H1 (cell line): ENCODE data around the gene FRMD6. TPM values are rescaled to one million over a fixed set of nuclear protein-coding genes. Genes with fewer than 3 reads are reported as not detected.

ENCODE experiments used
- CTCF ChIA-PET: fragments of 300-600 bp; sonication (Branson Sonifier 250); formaldehyde crosslinking; loops from one replicate; lab custom pipeline; 2021; ENCODE audit not compliant: partially characterized antibody; lab: Charles Lee
- POLR2A ChIA-PET: fragments of 300-600 bp; sonication (Branson Sonifier 250); formaldehyde crosslinking; loops from one replicate; lab custom pipeline; 2021; ENCODE audit warnings: inconsistent platforms; ENCODE audit not compliant: partially characterized antibody; lab: Charles Lee
- DNase-seq, 2 experiments: peaks; one replicate each; pipeline versions ENCODE4 v3.0.0 to v3.0.0-alpha.2; 2010 to 2022; ENCODE audit warnings: low spot score in 2 of 2, low read depth in 1 of 2, mixed read lengths in 1 of 2
- FAIRE-seq: peaks from 2 replicates; lab custom pipeline; 2011; peaks lifted over from hg19 to GRCh38; lab: Jason Lieb, UNC
- H2AFZ ChIP-seq: 2 replicates; pipeline ENCODE4 v1.8.1; 2012; ENCODE audit warnings: low read length, inconsistent platforms
- H2AK5ac ChIP-seq: 2 replicates; pipeline ENCODE4 v1.6.1; 2013; ENCODE audit warnings: low read depth, low read length
- H2BK120ac ChIP-seq: replicated peaks from 2 replicates; pipeline ENCODE3; 2013; ENCODE audit warnings: low read depth, low read length, inconsistent platforms
- H2BK12ac ChIP-seq: 2 replicates; pipeline ENCODE4 v1.6.1; 2013; ENCODE audit warnings: low read depth, low read length
- H2BK15ac ChIP-seq: 2 replicates; pipeline ENCODE4 v1.6.1; 2013; ENCODE audit warnings: low read length
- H2BK20ac ChIP-seq: 2 replicates; pipeline ENCODE4 v1.6.1; 2013; ENCODE audit warnings: low read length
- H2BK5ac ChIP-seq: 2 replicates; pipeline ENCODE4 v1.6.1; 2013; ENCODE audit warnings: low read depth, low read length
- H3K14ac ChIP-seq: 2 replicates; pipeline ENCODE4 v1.6.1; 2013; ENCODE audit warnings: inconsistent platforms; ENCODE audit not compliant: insufficient read length
- H3K18ac ChIP-seq: 2 replicates; pipeline ENCODE4 v1.6.1; 2013; ENCODE audit warnings: low read length; ENCODE audit errors: extremely low read depth
- H3K23ac ChIP-seq: 2 replicates; pipeline ENCODE4 v1.6.1; 2013; ENCODE audit warnings: inconsistent platforms; ENCODE audit not compliant: insufficient read length
- H3K23me2 ChIP-seq: 2 replicates; pipeline ENCODE4 v1.6.1; 2013; ENCODE audit warnings: low read depth, low read length
- H3K27ac ChIP-seq: 2 replicates; pipeline ENCODE4 v1.6.1; 2011; ENCODE audit warnings: low read depth, low read length, inconsistent platforms
- H3K27me3 ChIP-seq, 4 experiments: replicated peaks in 1 of 4; 1 replicate in 1 of 4; 2 replicates in 3 of 4; pipeline versions ENCODE4 v1.6.1 to v1.8.1; 2011 to 2013; ENCODE audit warnings: low read length in 3 of 4, mild to moderate bottlenecking in 3 of 4, inconsistent platforms in 2 of 4, mixed read lengths in 2 of 4, moderate library complexity in 1 of 4; ENCODE audit not compliant: control insufficient read depth in 3 of 4, insufficient read depth in 3 of 4; ENCODE audit errors: extremely low read depth in 1 of 4
- H3K36me3 ChIP-seq, 4 experiments: 2 replicates each; pipeline versions ENCODE4 v1.6.1 to v1.8.1; 2011 to 2013; ENCODE audit warnings: mild to moderate bottlenecking in 4 of 4, low read length in 3 of 4, moderate library complexity in 2 of 4, control low read depth in 1 of 4, inconsistent platforms in 1 of 4; ENCODE audit not compliant: insufficient read depth in 4 of 4, control insufficient read depth in 2 of 4
- H3K4ac ChIP-seq: replicated peaks from 2 replicates; pipeline ENCODE3; 2013; ENCODE audit warnings: low read length, low read depth, mixed read lengths, inconsistent platforms; ENCODE audit not compliant: insufficient read length
- H3K4me1 ChIP-seq, 4 experiments: replicated peaks in 1 of 4; 1 replicate in 1 of 4; 2 replicates in 3 of 4; pipeline versions ENCODE4 v1.6.1 to v1.8.1; 2011 to 2013; ENCODE audit warnings: low read length in 3 of 4, inconsistent platforms in 2 of 4, mixed read lengths in 1 of 4; ENCODE audit not compliant: insufficient read depth in 4 of 4, control insufficient read depth in 3 of 4
- H3K4me2 ChIP-seq, 2 experiments: 2 replicates each; pipeline versions ENCODE4 v1.6.1 to v1.8.1; 2011 to 2013; ENCODE audit warnings: low read depth in 2 of 2, low read length in 2 of 2, control low read depth in 1 of 2, inconsistent platforms in 1 of 2, mild to moderate bottlenecking in 1 of 2; ENCODE audit not compliant: insufficient read depth in 1 of 2
- H3K4me3 ChIP-seq, 4 experiments: fragments of 200-600, 300-600 bp in 1 of 4; sonication (generic), shearing (Covaris generic), sonication (Bioruptor Twin) in 1 of 4; 2 replicates each; pipeline versions ENCODE4 v1.5.1 to v1.8.1; 2011 to 2016; ENCODE audit warnings: low read length in 4 of 4, low read depth in 3 of 4, control low read depth in 2 of 4, inconsistent platforms in 2 of 4, mild to moderate bottlenecking in 2 of 4, mixed read lengths in 1 of 4, moderate library complexity in 1 of 4; ENCODE audit not compliant: insufficient read depth in 2 of 4; ENCODE audit errors: extremely low read depth in 1 of 4
- H3K56ac ChIP-seq: replicated peaks from 2 replicates; pipeline ENCODE3; 2013; ENCODE audit warnings: low read depth, mild to moderate bottlenecking, mixed read lengths, low read length, inconsistent platforms; ENCODE audit not compliant: insufficient read length
- H3K79me1 ChIP-seq: 2 replicates; pipeline ENCODE4 v1.6.1; 2013; ENCODE audit warnings: low read depth, low read length, control low read depth
- H3K79me2 ChIP-seq, 2 experiments: 2 replicates each; pipeline versions ENCODE4 v1.6.1 to v1.8.1; 2012 to 2013; ENCODE audit warnings: low read length in 2 of 2, mild to moderate bottlenecking in 2 of 2, inconsistent platforms in 1 of 2; ENCODE audit not compliant: insufficient read depth in 2 of 2, control insufficient read depth in 1 of 2
- H3K9ac ChIP-seq, 4 experiments: replicated peaks in 1 of 4; 1 replicate in 1 of 4; 2 replicates in 3 of 4; pipeline versions ENCODE4 v1.6.1 to v1.8.1; 2011 to 2013; ENCODE audit warnings: low read depth in 3 of 4, low read length in 3 of 4, control low read depth in 2 of 4, mild to moderate bottlenecking in 2 of 4, moderate library complexity in 2 of 4, inconsistent platforms in 1 of 4; ENCODE audit errors: extremely low read depth in 1 of 4
- H3K9me3 ChIP-seq, 2 experiments: 2 replicates each; pipeline versions ENCODE4 v1.6.1 to v1.8.1; 2012 to 2013; ENCODE audit warnings: mild to moderate bottlenecking in 2 of 2, moderate library complexity in 2 of 2, control low read depth in 1 of 2, inconsistent platforms in 1 of 2, low read depth in 1 of 2, low read length in 1 of 2, mixed read lengths in 1 of 2; ENCODE audit not compliant: insufficient read depth in 2 of 2
- H4K20me1 ChIP-seq, 2 experiments: replicated peaks in 1 of 2; 2 replicates each; pipeline versions ENCODE3 to v1.8.1; 2011 to 2013; ENCODE audit warnings: inconsistent platforms in 2 of 2, low read length in 2 of 2, mild to moderate bottlenecking in 1 of 2; ENCODE audit not compliant: insufficient read depth in 2 of 2, control insufficient read depth in 1 of 2
- H4K5ac ChIP-seq: 2 replicates; pipeline ENCODE4 v1.6.1; 2013; ENCODE audit warnings: low read length, low read depth, mixed read lengths, inconsistent platforms; ENCODE audit not compliant: insufficient read length
- H4K8ac ChIP-seq: 2 replicates; pipeline ENCODE4 v1.8.0; 2013; ENCODE audit warnings: mild to moderate bottlenecking, moderate library complexity, low read length, inconsistent platforms; ENCODE audit not compliant: insufficient read depth; ENCODE audit errors: extremely low read depth
- H4K91ac ChIP-seq: replicated peaks from 2 replicates; pipeline ENCODE3; 2013; ENCODE audit warnings: low read length, mixed read lengths, inconsistent platforms; ENCODE audit not compliant: insufficient read length
- RNF2 ChIP-seq: fragments of 200-900, 300-1000 bp; sonication (generic); IDR thresholded peaks from 2 replicates; pipeline ENCODE4 v1.7.1; 2016; ENCODE audit warnings: borderline replicate concordance, low read depth, mild to moderate bottlenecking, antibody characterized with exemption, low read length; ENCODE audit not compliant: poor library complexity, severe bottlenecking; ENCODE audit errors: missing control alignments
- polyA plus RNA-seq, 7 experiments: library from polyadenylated mRNA; depleted of rRNA in 3 of 7; stranded (reverse) in 5 of 7; unstranded in 2 of 7; fragments of >200 nt in 5 of 7; fragments of 200-250 nt in 2 of 7; gene quantifications; 1 replicate in 5 of 7; 2 replicates in 1 of 7; 4 replicates in 1 of 7; pipeline versions ENCODE4 v1.2.1 to v1.2.3, GENCODE V29; 2011 to 2013; ENCODE audit warnings: missing spikeins in 2 of 7, mixed read lengths in 2 of 7
- total RNA-seq: library from RNA; stranded (reverse); fragmentation: NEBNext Ultra II Directional; extraction: Animal tissue kit (Norgen Biotek cat#: 25700); gene quantifications from 2 replicates; pipeline ENCODE4 v1.2.1, GENCODE V29; 2021

Gene FRMD6
- total and polyA plus RNA-seq, 2 of the 8 experiments (the other 6 are each of a cell fraction or from before 2014, with no cell fraction given) = 5.4 to 23.7 TPM

DNA sequence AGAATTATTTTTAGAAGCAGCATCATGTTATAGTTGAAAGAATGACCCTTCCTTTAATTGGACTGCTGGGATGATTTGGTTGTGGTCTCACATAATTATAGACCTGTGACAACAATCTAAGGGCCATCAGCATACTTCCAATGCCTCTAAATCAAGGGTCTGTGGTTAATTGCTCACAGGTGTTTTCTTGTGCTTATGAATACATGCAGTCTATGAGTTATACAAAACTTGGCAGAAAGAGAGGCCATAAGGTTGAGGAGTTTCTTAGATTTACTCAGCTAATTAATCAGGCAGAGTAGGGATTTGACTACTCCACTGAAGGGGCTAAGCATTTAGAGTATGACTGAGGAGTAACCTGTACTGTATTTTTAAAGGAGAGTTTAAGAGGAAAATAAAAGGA lies 37.0 kb upstream of the FRMD6 start:
- POLR2A ChIA-PET = interaction anchor here (0.5 kb wide), 1 partner anchor 388 kb away, joined by 3 read pairs; no protein-coding TSS in a partner anchor
- no peaks in the 10 kb centered on the region for H3K23me2 ChIP-seq
- DNase-seq = no peak

More for the DNA sequence above, 37.0 kb upstream of the FRMD6 start:
- Histone ChIP-seq H3K9ac (no peak overlapping the region), H3K4ac (no peak overlapping the region), H3K14ac (no peak overlapping the region), H3K4me2 (no peak overlapping the region), H2AFZ (no peak overlapping the region), H3K4me1 (peaks cover 0 to 4% (median 1%) of the 10 kb centered on the region in 4 experiments; a peak in 2 of 7 replicates), H3K79me2 (no peaks in the 10 kb centered on the region), H3K36me3 (no peaks in the 10 kb centered on the region), H3K23ac (no peak overlapping the region), H2AK5ac (no peak overlapping the region), H4K91ac (no peak overlapping the region), H2BK120ac (no peak overlapping the region), H2BK5ac (no peak overlapping the region), H2BK15ac (no peak overlapping the region), H2BK12ac (no peak overlapping the region), H3K18ac (no peak overlapping the region), H3K27me3 (no peaks in the 10 kb centered on the region), H3K27ac (no peak overlapping the region), H3K79me1 (no peaks in the 10 kb centered on the region)
- FAIRE-seq = no peak
- no peak for TF ChIP-seq RNF2
- TF ChIP-seq, all 59 proteins: peak for 0
- no peak overlapping the region for H2BK20ac ChIP-seq
- CTCF ChIA-PET = no interaction called here
- no peak overlapping the region for H3K56ac ChIP-seq
- no peaks in the 10 kb centered on the region for H4K20me1 ChIP-seq
- H4K5ac ChIP-seq = no peak overlapping the region
- H3K9me3 ChIP-seq = no peaks in the 10 kb centered on the region
- H3K4me3 ChIP-seq = no peak overlapping the region
- H4K8ac ChIP-seq = no peak overlapping the region
